ENCODE data around the gene TRIM33. TPM values are rescaled to one million over a fixed set of nuclear protein-coding genes. Genes with fewer than 3 reads are reported as not detected.
"Not testable (repeated sequence)": the region's sequence is repeated elsewhere in the genome, so short reads cannot be mapped to it uniquely, and the experiment has no call there.

Gene TRIM33
- total RNA-seq, 1 experiment from 2014 or later: 31.9 TPM

GRCh38 chr1:114423455-114423854 is 87.5 kb downstream of the TRIM33 start:
- DNase-seq (ENCODE audit: low read depth): no peak

DNA sequence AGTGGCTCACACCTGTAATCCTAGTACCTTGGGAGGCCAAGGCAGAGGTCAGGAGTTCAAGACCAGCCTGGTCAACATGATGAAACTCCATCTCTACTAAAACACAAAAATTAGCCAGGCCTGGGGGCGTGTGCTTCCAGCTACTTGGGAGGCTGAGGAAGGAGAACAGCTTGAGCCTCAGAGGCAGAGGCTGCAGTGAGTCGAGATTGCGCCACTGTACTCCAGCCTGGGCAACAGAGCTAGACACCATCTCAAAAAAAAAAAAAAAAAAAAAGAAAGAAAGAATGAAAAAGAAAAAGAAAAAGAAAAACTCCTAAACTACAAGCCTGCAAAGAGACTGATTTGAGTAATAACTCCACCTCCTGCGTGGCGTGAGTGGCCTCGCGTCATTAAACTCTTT is 92.1 kb downstream of the TRIM33 start:
- not testable (repeated sequence) for DNase-seq (ENCODE audit: low read depth)

GRCh38 chr1:114397601-114398000 is 113.4 kb downstream of the TRIM33 start:
- DNase-seq (ENCODE audit: low read depth): no peak

GRCh38 chr1:114395863-114396262 is 115.1 kb downstream of the TRIM33 start:
- DNase-seq (ENCODE audit: low read depth): no peak

- no peak for DNase-seq (ENCODE audit: low read depth)
Measured at GRCh38 chr1:114390960-114391359, 120.0 kb downstream of the TRIM33 start.

GRCh38 chr1:114390361-114390760 is 120.6 kb downstream of the TRIM33 start:
- no peak for DNase-seq (ENCODE audit: low read depth)

GRCh38 chr1:114388432-114389003 is 122.5 kb downstream of the TRIM33 start:
- no peak for DNase-seq (ENCODE audit: low read depth)

DNA sequence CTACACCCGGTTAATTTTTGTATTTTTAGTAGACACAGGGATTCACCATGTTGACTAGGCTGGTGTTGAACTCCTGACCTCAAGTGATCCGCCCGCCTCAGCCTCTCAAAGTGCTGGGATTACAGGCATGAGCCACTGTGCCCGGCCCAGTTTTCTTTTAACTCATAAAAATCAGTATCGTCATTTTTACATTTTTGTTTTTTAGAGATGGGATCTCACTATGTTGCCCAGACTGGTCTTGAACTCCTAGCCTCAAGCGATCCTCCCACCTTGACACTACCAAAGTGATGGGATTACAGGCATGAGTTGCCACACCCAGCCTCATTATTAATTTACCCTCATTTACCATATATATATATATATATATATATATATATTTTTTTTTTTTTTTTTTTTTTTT is 123.4 kb downstream of the TRIM33 start:
- DNase-seq (ENCODE audit: low read depth): not testable (repeated sequence)

- no peak for DNase-seq (ENCODE audit: low read depth)
Measured at GRCh38 chr1:114387010-114387360, 124.0 kb downstream of the TRIM33 start.

- DNase-seq (ENCODE audit: low read depth): peak; percentile 14
Measured at GRCh38 chr1:114386129-114387009, 124.6 kb downstream of the TRIM33 start.

DNA sequence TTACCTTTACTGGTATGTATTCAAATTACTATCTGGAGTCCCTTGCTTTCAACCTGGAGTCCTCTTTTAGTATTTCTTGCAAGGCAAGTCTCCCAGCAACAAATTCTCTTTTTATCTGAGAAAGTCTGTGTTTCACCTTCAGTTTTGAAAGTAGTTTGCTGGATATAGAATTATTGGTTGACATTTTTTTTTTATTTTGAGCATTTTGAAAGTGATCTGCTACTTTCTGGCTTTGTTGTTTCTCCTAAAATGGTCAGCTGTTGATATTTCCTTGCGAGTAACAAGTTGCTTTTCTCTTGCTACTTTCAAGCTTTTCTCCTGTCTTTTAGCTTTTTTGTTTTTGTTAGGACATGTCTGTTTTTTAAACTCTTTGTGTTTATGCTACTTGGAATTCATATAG is 126.1 kb downstream of the TRIM33 start:
- DNase-seq (ENCODE audit: low read depth): no peak

DNA sequence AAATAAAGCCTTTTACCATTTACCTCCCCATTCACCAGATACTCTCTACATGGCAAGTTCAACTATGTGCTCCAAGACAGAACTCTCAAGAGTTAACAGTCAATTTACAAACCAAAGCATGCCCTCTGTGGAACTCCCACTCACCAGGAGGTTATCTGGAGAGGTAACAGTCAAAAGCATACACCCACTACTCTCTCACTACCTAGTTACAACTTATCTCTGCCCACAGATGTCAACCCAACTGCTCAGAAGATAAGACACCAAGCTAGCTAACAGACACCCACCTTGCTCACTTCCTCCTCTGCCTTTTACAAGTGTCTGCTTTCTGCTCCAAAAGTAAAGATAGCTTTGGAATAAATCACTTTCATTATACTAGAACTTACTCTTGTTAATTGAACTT is 131.0 kb downstream of the TRIM33 start:
- no peak for DNase-seq (ENCODE audit: low read depth)

DNA sequence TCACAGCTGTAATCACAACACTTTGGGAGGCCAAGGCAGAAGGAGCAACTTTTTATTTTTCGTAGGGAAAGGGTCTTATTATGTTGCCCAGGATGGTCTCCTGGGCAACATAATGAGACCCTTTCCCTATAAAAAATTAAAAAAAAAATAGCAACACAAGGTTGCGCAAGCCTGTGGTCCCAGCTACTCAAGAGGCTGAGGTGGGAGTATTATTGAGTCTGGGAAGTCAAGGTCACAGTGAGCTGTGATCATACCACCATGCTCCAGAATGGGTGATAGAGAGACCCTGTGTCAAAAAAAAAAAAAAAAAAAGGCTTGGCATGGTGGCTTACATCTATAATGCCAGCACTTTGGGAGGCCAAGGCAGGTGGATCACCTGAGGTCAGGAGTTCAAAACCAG is 131.6 kb downstream of the TRIM33 start:
- no peak for DNase-seq (ENCODE audit: low read depth)

- DNase-seq (ENCODE audit: low read depth): no peak
Measured at GRCh38 chr1:114377356-114377755, 133.6 kb downstream of the TRIM33 start.

DNA sequence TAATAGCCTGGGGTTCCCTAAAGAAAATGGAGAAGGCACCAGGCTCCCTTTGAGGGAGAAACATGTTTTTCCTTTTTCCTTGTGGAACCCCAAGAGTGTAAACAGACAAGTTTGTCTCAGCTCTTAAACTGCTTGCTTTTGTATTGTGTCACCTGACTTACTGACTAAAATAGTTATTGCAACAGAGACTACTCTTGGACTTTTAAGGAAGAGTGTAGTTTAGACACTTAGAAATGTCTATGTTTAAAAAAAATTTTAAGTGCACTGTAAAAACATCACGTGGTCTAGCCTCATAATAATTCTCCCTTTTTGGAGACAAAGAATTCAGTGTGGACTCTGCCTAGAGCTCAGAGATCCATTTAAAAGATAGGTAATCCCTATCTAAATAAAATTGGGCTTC is 141.1 kb downstream of the TRIM33 start:
- DNase-seq (ENCODE audit: low read depth): peak; percentile 35

DNA sequence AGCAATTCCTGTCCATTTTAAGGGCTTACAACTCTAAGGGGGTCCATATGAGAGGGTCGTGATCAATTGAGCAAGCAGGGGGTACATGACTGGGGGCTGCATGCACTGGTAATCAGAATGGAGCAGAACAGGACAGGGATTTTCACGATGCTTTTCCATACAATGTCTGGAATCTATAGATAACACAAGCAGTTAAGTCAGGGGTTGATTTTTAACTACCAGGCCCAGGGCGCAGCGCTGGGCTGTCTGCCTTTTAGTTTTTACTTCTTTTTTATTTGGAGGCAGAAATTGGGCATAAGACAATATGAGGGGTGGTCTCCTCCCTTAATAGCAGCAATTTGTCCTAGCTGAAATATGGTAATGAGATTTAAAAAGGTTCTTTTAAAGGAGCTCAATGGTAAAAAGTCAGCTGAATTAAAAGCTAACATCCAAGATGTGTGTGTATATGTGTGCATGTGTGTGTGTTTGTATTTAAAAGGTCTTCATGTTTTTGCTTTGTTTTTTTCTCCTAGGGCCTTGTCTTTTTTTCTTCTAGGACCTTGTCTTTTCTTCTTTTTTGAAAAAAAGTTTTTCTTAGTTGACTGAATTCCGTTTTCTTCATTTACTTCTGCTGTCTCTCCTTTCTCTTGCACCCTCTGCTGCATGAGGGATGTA is 141.6 kb downstream of the TRIM33 start:
- DNase-seq (ENCODE audit: low read depth): not testable (repeated sequence)

GRCh38 chr1:114368560-114369255 is 142.3 kb downstream of the TRIM33 start:
- no peak for DNase-seq (ENCODE audit: low read depth)

GRCh38 chr1:114367810-114368209 is 143.2 kb downstream of the TRIM33 start:
- DNase-seq (ENCODE audit: low read depth): no peak

DNA sequence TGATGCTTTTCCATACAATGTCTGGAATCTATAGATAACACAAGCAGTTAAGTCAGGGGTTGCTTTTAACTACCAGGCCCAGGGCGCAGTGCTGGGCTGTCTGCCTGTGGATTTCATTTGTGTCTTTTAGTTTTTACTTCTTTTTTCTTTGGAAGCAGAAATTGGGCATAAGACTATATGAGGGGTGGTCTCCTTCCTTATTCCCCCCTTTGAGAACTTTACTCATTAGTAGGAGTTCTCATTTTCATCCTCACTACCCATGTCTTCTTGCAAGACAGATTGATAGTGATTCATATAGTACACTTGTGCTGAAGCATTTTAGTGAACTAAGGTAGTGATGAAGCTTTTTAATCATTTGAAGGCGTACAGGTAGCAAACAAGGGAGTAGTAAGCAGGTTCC is 147.8 kb downstream of the TRIM33 start:
- DNase-seq (ENCODE audit: low read depth): not testable (repeated sequence)

- DNase-seq (ENCODE audit: low read depth): no peak
Measured at GRCh38 chr1:114359791-114360190, 151.2 kb downstream of the TRIM33 start.

GRCh38 chr1:114355240-114355639 is 155.8 kb downstream of the TRIM33 start:
- no peak for DNase-seq (ENCODE audit: low read depth)

- peak; percentile 73 for DNase-seq (ENCODE audit: low read depth)
Measured at GRCh38 chr1:114353262-114353661, 157.7 kb downstream of the TRIM33 start.
